NOMO-1 treated with DMSO at 0.1 percent for 48 hours (cell line): ENCODE data around the gene CEP112.
"Not testable (repeated sequence)": the region's sequence is repeated elsewhere in the genome, so short reads cannot be mapped to it uniquely, and the experiment has no call there.

ENCODE experiments used
- DNase-seq: peaks from one replicate; lab custom pipeline; 2025; ENCODE audit not compliant: unreplicated experiment; lab: John Stamatoyannopoulos, UW

CEP112 gene

DNA sequence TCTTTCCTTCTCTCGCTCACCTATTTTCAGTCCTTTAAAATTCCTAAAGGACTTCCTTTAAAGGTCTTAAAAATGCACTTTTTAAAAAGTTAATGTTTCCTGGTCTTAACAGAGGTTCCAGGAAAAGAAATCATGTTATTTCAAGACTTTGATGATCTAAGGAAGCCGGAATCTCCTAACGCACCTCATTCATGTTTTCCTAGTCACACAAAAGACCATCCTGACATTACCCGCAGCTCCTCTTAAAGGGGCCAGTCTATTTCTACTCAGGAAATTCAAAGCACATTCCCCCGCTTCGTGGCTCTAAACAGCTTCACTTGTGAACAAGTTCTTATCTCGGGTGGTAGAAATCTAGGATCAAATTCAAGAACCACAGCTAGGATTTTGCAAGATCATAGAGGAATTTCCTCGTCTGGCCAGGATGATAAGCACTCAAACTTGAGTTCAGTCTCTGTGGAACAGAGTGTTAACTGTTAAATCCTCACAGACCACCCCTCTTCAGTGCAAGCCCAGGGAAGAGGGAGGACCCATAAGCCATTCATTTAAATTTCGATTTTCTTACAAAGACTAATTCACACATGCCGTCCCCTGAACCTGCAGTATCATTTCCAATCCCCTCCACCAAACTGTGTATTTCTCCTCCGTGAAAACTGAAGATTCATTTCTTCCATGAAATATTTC is 493.4 kb downstream of the CEP112 start:
- no peak for DNase-seq

DNA sequence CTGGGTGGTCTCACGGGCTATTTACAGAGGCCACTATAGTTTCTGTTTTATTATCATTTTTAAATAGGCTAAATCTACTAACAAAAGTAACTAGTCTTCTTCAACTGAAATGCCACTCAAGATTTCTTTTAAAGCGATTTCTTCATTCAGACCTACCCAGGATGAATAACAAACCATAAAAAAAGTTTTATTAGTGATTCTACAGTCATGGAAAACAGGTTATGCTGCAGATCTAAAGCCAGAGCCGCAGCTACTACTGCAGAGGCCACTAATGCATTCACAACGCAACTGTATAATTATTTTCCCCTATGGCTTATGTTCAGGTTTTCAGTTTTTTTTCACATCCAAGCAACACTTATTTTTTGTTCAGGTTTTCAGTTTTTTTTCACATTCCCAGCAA is 494.3 kb downstream of the CEP112 start:
- DNase-seq = no peak

DNA sequence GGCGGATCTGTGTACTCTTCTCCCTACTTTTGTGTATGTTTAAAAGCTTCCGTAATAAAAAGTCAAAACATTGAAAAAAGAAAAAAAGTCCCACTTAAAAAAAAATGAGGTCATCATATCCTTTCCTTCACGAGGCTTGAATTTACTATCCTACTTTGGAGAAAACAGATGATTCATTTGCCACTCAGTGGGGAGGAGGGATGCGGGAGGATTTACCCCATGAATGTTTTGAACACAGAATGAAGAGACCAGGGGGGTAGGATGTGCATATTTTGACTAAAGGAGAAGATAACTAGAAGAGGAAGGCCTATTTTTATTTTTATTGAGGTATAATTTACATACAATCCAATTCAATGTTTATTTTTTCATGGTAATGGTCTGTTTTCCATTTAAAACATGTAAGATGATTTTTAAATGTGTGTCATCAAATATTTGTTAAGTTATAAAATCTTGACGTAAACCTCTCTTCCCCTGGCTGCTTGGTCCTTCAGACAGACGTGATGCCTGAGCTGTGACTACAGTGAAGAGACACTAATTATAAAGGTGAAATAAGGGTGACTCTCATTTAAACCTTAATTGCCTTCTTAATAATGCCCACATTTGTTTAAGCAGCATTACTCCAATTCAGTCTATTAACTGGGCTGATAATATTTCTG is 495.1 kb downstream of the CEP112 start:
- DNase-seq = no peak

DNA sequence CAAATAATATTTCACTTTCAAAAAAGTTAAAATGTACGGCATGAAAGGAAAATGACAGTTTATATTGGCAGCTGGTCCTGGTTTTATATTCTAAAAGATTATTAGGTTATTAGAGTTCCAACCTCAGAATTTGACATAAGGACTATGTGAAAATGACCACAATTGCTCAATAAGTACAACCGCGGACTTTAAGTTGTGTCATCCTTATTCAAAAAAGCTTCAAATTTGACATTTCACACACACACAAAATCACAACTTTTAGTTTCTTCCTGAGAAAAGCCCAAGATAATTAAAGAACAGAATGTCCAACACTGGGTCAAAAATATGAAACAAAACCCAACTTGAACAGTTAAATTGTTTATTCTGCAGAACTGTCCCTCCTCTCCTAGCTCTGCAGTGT is 497.3 kb downstream of the CEP112 start:
- no peak for DNase-seq

DNA sequence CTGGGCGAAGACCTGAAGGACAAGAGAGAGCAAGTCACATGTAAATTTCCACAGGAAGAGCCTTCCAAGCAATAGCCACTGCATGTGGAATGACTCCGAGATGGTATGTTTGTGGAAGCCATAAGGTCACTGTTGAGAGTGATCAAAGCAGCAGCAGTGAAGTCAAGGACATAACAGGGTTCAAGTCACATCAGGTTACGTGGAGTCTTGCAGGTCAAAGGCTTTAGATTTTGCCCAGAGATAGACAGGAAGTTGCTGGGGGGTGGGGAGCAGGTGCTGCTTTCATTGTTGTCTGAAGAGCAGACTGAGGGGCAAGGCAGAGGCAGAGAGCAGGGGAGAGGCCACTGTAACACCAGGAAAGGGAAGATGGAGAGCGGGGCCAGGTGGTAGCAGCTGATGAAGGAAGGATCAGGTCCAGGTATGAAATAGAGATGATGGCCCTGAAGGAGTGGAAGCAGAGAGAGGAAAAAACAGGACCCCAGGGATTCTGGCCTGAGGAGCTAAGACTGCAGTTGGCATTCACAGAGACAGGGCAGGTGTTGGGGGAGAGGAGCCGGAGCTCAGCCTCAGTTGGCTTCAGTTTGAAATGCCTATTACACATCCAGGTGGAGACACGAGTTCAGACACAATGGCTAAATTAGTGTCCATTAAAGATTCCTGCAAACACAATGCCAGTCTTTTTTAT is 501.2 kb downstream of the CEP112 start:
- DNase-seq = no peak

DNA sequence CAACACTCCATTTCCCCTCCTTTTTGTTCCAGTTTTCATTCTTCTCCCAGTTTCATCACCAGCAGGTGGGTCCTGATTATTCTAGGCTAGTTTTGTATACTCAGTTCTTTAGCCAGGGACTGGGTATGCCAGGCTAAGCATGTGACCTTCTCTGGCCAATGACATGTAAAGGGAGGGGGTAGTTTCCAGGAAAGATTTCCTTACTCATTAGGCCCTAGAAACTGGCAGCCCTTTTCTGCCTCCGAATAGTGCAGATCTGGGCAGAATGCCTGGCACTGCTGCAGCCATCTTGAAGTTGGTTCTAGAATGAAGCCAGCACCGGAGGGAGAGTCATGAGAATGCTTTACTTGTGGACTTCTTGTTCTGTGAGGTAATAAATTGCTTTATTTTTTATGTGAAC is 503.6 kb downstream of the CEP112 start:
- DNase-seq = no peak

DNA sequence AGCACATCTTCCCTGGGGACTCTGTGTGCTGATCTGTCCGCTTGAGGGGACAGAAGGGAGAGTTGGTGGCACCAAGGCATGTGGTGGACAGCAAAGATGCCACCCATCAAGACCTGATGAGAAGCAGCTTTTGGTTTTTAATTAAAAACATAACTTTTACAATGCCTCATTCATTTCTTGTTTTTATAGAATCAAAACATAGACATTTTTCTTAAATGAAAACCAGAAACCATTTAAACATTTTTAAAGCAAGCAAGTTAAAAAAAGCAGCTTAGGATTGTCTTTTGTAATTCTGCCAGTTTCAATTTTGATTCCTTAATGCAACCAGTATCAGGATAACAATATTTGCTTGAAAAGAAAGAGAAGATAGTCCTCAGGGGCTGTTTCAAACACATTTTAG is 506.8 kb downstream of the CEP112 start:
- no peak for DNase-seq

DNA sequence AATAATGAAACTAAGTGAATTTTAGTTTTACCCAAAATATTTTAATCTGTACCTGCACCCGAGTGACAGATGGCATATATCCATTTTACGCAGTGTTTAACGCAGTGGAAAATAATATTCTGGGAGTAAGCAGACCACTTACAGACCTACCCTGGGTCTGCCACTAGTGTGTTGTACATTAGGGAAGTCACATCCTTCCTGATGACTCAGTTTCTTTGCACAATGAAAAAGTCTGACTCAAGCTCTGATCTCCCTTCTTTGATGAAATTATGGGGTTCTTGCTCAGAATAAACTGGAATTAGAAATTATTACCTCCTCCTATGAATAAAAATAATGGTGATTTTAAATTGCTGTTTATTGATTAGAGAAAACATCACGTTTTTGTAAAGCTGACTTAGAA is 507.3 kb downstream of the CEP112 start:
- no peak for DNase-seq

DNA sequence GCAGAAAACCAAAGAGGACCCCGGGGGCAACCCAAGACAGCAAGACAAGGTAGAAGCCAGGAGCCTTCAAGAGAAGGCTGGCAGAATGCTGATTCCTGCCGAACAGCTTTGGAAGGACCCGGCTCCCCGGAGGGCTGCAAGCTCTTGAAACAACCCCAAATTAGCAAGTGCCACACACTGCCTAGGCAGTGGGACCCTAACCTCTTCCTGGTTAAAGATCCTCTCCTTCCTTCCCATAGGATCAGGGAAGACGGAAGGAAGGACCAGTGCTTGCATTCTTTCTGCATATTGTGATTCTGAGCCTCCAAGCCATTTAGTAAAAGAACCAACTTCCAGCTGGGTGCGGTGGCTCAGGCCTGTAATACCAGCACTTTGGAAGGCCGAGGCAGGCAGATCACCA is 508.5 kb downstream of the CEP112 start:
- no peak for DNase-seq

DNA sequence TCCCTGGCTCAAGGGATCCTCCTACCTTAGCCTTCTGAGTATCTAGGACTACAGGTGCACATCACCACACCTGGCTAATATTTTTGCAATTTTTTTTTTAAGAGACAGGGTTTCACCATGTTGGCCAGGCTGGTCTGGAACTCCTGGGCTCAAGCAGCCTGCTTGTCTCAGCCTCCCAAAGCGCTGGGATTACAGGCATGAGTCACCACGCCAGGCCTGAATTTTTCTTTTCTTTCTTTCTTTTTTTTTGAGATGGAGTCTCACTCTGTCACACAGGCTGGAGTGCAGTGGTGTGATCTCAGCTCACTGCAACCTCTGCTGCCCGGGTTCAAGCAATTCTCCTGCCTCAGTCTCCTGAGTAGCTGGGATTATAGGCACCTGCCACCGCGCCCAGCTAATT is 510.2 kb downstream of the CEP112 start:
- DNase-seq = not testable (repeated sequence)

DNA sequence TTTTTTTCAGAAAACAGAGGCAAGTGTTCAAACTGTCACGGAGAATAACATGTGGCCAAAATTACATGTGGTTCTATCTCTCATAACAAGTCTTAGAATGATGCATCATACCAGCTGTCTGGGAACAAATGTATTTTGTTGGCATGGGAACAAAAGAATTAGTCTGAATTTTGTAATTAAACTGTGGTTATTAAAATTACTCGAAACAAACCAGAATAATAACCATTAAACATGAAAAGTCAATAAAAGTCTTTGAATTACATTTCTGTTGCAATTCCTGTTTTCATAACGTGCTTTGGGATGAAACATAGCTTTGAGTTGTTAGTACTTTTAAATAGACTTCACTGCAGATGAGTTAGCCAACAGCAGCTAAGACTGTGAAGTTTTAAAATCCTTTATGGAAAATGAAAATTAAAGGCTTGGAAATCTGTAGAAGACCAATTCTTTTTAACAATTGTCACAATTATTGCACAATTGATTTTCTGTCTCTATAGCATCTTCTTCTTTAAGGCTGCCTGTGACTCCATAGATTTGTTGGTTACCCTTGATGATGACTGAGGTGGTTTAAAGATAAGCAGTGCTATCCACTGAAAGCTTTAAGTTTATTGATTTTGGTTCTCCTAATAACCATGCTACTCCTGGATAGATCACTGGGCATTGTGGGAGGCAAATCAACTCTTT is 512.6 kb downstream of the CEP112 start:
- no peak for DNase-seq

DNA sequence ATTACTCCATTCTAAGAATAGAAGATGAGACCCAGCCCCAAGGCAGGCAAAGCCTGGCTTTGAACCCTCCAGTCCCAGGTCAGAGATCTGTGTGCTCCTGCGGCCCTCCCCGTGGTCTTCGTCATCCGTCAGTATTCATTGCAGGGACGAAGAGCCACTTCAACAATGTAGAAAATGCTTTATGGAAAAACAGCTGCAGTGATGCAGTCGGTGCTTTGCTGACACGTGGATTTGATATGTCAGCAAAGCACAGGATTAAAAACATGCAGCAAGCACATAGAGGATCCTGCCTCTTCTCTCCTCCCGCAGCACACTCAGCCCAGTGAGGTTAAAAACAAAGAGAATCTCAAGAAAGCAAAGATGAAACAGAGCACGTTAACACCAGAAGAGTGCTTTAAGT is 513.4 kb downstream of the CEP112 start:
- no peak for DNase-seq

DNA sequence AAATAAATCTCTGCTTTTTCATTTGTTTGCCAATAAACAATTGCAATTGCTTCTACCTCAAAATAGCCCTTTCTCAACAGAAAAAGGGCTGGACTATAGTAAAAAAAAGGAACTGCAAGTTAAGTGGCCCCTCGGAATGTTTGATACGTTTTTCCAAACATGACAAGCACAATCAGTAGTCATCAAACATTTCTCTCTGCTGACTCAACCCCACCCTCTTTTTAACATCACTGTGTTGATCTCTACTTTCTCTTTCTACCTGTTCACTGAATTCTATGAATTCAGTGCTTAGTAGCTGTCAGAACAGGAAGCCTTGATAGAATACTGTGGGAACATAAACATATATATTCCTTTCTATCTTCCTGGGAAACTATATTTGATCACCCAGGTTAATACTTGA is 514.0 kb downstream of the CEP112 start:
- peak; percentile 9 for DNase-seq

DNA sequence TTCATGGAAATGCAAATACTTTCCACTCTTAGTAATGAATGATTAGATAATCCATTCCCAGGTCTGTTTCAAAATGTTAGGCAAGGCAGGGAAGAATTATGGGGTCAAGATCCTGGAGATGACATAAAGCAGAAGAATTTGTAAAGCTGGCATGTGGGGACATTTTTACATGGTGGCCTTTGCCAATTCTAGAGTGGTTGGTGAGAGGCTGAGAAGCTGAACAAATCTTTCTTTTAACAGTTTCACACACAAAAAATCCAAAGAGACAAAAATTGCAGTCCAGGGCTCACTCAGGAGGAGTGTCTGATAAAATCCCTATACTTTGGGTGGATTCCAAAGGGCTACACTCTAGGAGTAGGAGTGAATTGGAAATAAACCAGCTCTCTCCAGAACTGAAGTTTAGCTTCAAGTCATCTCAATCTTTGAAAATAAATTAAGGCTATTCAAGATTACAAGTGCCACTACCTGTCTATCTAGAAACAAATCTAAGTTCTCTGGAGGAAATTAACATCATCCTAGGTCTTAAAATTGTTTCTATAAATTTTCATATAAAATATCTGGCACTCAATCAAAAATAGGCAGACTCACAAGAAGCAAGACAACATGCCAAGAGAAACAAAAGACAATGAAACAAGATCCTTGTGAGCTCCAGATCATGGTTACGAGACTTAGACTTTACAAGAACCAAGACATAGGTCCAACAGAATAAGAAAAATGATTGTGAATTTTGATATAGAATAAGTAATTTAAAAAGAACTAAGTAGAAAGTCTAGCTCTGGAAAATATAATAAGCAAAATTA is 517.5 kb downstream of the CEP112 start:
- no peak for DNase-seq

DNA sequence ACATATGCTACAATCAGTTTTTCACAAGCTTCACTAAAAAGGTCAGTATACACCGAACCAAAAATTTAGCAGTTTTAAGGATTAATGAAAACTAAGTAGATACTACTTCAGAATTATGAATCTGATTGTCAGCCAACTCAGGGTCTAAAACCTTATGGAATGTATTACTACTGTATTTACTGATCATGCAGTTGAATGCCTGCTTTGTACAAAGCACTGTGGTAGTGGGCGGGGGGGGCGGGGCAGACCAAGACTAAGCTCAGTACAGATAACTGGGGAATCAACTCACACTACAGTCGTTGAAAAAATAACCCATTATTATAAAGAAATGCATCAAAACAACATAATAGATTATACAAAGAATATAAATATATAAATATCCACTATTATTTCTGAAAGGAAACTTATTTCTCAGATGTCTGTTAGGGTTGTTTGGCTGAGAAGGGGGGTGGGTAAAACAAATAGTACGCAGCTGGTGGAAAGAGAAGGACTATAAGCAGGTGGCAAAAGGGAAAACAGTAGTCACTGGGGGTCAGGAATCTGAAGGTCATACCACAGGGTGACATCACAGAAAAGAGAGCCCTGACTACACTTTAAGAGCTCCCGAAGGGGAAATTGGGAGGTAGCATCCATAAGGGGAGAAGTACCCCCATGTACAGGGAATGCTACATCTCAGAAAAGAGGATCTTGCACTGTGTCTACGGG is 521.1 kb downstream of the CEP112 start:
- no peak for DNase-seq

DNA sequence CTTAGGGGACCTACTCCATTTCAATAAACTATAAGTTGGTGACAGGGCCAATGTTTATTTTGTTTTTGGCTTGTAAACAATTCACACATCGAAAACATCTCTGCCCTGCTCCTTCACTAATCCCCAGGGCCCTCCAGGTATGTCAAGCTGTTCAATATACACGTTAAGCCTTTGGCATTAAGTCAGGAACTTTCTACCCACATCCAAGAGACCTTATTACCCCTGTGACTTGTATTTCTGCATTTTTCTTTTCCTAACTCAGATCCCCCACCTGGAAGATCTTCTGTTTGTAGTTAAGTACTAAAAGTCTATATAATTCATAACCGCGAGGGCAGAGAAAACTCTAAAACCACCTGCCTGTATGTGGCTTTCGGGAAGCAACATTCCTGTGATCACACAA is 523.7 kb downstream of the CEP112 start:
- DNase-seq = no peak

DNA sequence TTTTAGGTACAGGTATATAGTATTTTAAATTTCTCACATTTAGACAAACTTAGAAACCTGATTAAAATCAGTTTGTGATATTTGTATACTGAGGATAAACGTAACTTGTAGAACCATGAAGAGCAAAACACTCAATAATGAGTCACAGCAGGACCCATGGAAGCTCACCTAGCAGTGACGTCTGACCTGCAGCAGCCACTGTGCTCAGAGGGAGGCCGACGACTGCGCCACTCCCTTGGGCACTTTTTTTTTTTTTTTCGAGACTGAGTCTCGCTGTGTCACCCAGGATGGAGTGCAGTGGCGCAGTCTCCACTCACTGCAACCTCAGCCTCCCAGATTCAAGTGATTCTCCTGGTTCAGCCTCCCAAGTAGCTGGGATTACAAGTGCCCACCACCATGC is 524.3 kb downstream of the CEP112 start:
- no peak for DNase-seq

DNA sequence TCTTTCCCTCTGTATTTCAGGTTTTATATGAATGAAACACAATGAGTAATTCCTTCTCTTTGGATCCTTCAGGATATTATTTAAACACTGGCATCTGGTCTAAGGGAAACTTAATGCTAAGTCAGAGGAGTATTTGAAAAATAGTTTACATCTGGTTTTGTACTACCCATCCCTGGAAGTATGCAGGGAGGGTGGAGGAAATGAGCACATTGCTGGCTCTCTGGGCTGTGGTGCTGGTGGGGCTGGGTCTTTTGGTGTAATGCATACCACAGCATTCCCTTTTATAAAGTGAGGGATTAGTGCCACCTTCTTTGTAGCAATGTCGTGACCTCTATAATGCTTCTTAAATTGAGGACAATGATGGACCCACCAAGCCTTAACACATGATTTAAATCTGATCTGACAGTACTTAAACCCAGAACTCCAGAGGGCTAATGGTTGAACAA is 525.0 kb downstream of the CEP112 start:
- no peak for DNase-seq

DNA sequence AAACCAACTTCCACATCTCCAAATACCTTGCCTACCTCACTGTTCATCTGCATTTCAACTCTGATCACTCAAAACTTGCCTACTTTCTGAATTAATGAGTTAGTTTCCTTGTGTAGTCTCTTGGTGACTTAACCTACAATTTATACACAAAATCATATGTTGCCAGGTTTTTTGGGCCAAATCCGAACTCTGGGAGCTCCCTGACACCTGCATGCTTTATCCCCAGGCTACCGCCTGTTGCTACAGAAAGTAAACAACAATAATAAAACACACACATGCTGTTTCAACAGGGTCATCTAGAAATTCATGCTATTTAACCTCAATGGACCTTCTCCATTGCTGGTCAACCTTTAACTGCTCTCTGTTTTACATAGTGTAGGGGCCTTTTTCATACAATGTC is 526.0 kb downstream of the CEP112 start:
- no peak for DNase-seq

DNA sequence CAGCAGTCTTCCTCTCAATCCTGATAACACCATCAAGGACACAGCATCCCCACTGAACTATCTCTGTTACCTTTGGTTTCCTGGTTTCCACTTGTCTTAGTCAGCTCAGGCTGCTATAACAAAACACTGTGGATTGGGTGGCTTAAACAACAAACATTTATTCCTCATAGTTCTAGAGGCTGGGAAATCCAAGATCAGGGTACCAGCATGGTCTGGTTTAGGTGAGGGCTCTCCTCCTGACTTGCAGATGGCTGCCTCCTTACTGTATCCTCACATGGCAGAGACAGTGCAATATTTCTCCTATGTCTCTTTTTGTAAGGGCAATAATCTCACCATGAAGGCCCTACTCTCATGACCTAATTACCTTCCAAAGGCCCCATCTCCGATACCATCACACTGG is 527.2 kb downstream of the CEP112 start:
- DNase-seq = no peak
